GM21737 (cell line): ENCODE results near the gene NOS3.
"Not testable (repeated sequence)": the region's sequence is repeated elsewhere in the genome, so short reads cannot be mapped to it uniquely, and the experiment has no call there.

Experiments
- ATAC-seq: cut with Tn5 transposase; IDR thresholded peaks from one replicate; pipeline ENCODE4 v1.9.1; 2021; ENCODE audit warnings: mild to moderate bottlenecking, moderate library complexity; ENCODE audit not compliant: unreplicated experiment

NOS3 gene

GRCh38 chr7:150997817-150998216 is 7.0 kb downstream of the NOS3 start:
- ATAC-seq: no peak

- no peak for ATAC-seq
These were observed 7.5 kb downstream of the NOS3 start for GRCh38 chr7:150998341-150998740.

GRCh38 chr7:150999001-150999400 is 8.2 kb downstream of the NOS3 start:
- no peak for ATAC-seq

- ATAC-seq: no peak
These were observed 8.8 kb downstream of the NOS3 start for GRCh38 chr7:150999497-151000230.

GRCh38 chr7:151000897-151001495 is 10.2 kb downstream of the NOS3 start:
- ATAC-seq: no peak

- ATAC-seq: no peak
These were observed 10.7 kb downstream of the NOS3 start for GRCh38 chr7:151001546-151001945.

GRCh38 chr7:151003572-151003971 is 12.8 kb downstream of the NOS3 start:
- ATAC-seq: no peak

GRCh38 chr7:151005566-151005965 is 14.7 kb downstream of the NOS3 start:
- no peak for ATAC-seq

GRCh38 chr7:151006590-151007300 is 15.9 kb downstream of the NOS3 start:
- no peak for ATAC-seq

GRCh38 chr7:151007469-151007898 is 16.7 kb downstream of the NOS3 start:
- ATAC-seq: no peak

GRCh38 chr7:151008143-151008510 is 17.3 kb downstream of the NOS3 start:
- ATAC-seq: no peak

- ATAC-seq: no peak
These were observed 17.9 kb downstream of the NOS3 start for GRCh38 chr7:151008511-151009323.

GRCh38 chr7:151009327-151010036 is 18.7 kb downstream of the NOS3 start:
- no peak for ATAC-seq

GRCh38 chr7:151010037-151010306 is 19.2 kb downstream of the NOS3 start:
- ATAC-seq: no peak

- no peak for ATAC-seq
These were observed 19.7 kb downstream of the NOS3 start for GRCh38 chr7:151010307-151011096.

- ATAC-seq: no peak
These were observed 20.2 kb downstream of the NOS3 start for GRCh38 chr7:151011097-151011409.

- not testable (repeated sequence) for ATAC-seq
These were observed 20.8 kb downstream of the NOS3 start for GRCh38 chr7:151011616-151012015.

GRCh38 chr7:151012031-151012692 is 21.3 kb downstream of the NOS3 start:
- no peak for ATAC-seq

GRCh38 chr7:151012911-151013347 is 22.1 kb downstream of the NOS3 start:
- ATAC-seq: no peak

GRCh38 chr7:151013356-151013732 is 22.5 kb downstream of the NOS3 start:
- no peak for ATAC-seq
